H1 (cell line): ENCODE measurements around the gene NCKAP1. TPM values are rescaled to one million over a fixed set of nuclear protein-coding genes. Genes with fewer than 3 reads are reported as not detected.

Source experiments
- CTCF ChIA-PET: fragments of 300-600 bp; sonication (Branson Sonifier 250); formaldehyde crosslinking; loops from one replicate; lab custom pipeline; 2021; ENCODE audit not compliant: partially characterized antibody; lab: Charles Lee
- POLR2A ChIA-PET: fragments of 300-600 bp; sonication (Branson Sonifier 250); formaldehyde crosslinking; loops from one replicate; lab custom pipeline; 2021; ENCODE audit warnings: inconsistent platforms; ENCODE audit not compliant: partially characterized antibody; lab: Charles Lee
- DNase-seq, 2 experiments: peaks; one replicate each; pipeline versions ENCODE4 v3.0.0 to v3.0.0-alpha.2; 2010 to 2022; ENCODE audit warnings: low spot score in 2 of 2, low read depth in 1 of 2, mixed read lengths in 1 of 2
- FAIRE-seq: peaks from 2 replicates; lab custom pipeline; 2011; peaks lifted over from hg19 to GRCh38; lab: Jason Lieb, UNC
- H2AFZ ChIP-seq: 2 replicates; pipeline ENCODE4 v1.8.1; 2012; ENCODE audit warnings: low read length, inconsistent platforms
- H2AK5ac ChIP-seq: 2 replicates; pipeline ENCODE4 v1.6.1; 2013; ENCODE audit warnings: low read depth, low read length
- H2BK120ac ChIP-seq: replicated peaks from 2 replicates; pipeline ENCODE3; 2013; ENCODE audit warnings: low read depth, low read length, inconsistent platforms
- H2BK12ac ChIP-seq: 2 replicates; pipeline ENCODE4 v1.6.1; 2013; ENCODE audit warnings: low read depth, low read length
- H2BK15ac ChIP-seq: 2 replicates; pipeline ENCODE4 v1.6.1; 2013; ENCODE audit warnings: low read length
- H2BK20ac ChIP-seq: 2 replicates; pipeline ENCODE4 v1.6.1; 2013; ENCODE audit warnings: low read length
- H2BK5ac ChIP-seq: 2 replicates; pipeline ENCODE4 v1.6.1; 2013; ENCODE audit warnings: low read depth, low read length
- H3K14ac ChIP-seq: 2 replicates; pipeline ENCODE4 v1.6.1; 2013; ENCODE audit warnings: inconsistent platforms; ENCODE audit not compliant: insufficient read length
- H3K18ac ChIP-seq: 2 replicates; pipeline ENCODE4 v1.6.1; 2013; ENCODE audit warnings: low read length; ENCODE audit errors: extremely low read depth
- H3K23ac ChIP-seq: 2 replicates; pipeline ENCODE4 v1.6.1; 2013; ENCODE audit warnings: inconsistent platforms; ENCODE audit not compliant: insufficient read length
- H3K23me2 ChIP-seq: 2 replicates; pipeline ENCODE4 v1.6.1; 2013; ENCODE audit warnings: low read depth, low read length
- H3K27ac ChIP-seq: 2 replicates; pipeline ENCODE4 v1.6.1; 2011; ENCODE audit warnings: low read depth, low read length, inconsistent platforms
- H3K27me3 ChIP-seq, 4 experiments: replicated peaks in 1 of 4; 1 replicate in 1 of 4; 2 replicates in 3 of 4; pipeline versions ENCODE4 v1.6.1 to v1.8.1; 2011 to 2013; ENCODE audit warnings: low read length in 3 of 4, mild to moderate bottlenecking in 3 of 4, inconsistent platforms in 2 of 4, mixed read lengths in 2 of 4, moderate library complexity in 1 of 4; ENCODE audit not compliant: control insufficient read depth in 3 of 4, insufficient read depth in 3 of 4; ENCODE audit errors: extremely low read depth in 1 of 4
- H3K36me3 ChIP-seq, 4 experiments: 2 replicates each; pipeline versions ENCODE4 v1.6.1 to v1.8.1; 2011 to 2013; ENCODE audit warnings: mild to moderate bottlenecking in 4 of 4, low read length in 3 of 4, moderate library complexity in 2 of 4, control low read depth in 1 of 4, inconsistent platforms in 1 of 4; ENCODE audit not compliant: insufficient read depth in 4 of 4, control insufficient read depth in 2 of 4
- H3K4ac ChIP-seq: replicated peaks from 2 replicates; pipeline ENCODE3; 2013; ENCODE audit warnings: low read length, low read depth, mixed read lengths, inconsistent platforms; ENCODE audit not compliant: insufficient read length
- H3K4me1 ChIP-seq, 4 experiments: replicated peaks in 1 of 4; 1 replicate in 1 of 4; 2 replicates in 3 of 4; pipeline versions ENCODE4 v1.6.1 to v1.8.1; 2011 to 2013; ENCODE audit warnings: low read length in 3 of 4, inconsistent platforms in 2 of 4, mixed read lengths in 1 of 4; ENCODE audit not compliant: insufficient read depth in 4 of 4, control insufficient read depth in 3 of 4
- H3K4me2 ChIP-seq, 2 experiments: 2 replicates each; pipeline versions ENCODE4 v1.6.1 to v1.8.1; 2011 to 2013; ENCODE audit warnings: low read depth in 2 of 2, low read length in 2 of 2, control low read depth in 1 of 2, inconsistent platforms in 1 of 2, mild to moderate bottlenecking in 1 of 2; ENCODE audit not compliant: insufficient read depth in 1 of 2
- H3K4me3 ChIP-seq, 4 experiments: fragments of 200-600, 300-600 bp in 1 of 4; sonication (generic), shearing (Covaris generic), sonication (Bioruptor Twin) in 1 of 4; 2 replicates each; pipeline versions ENCODE4 v1.5.1 to v1.8.1; 2011 to 2016; ENCODE audit warnings: low read length in 4 of 4, low read depth in 3 of 4, control low read depth in 2 of 4, inconsistent platforms in 2 of 4, mild to moderate bottlenecking in 2 of 4, mixed read lengths in 1 of 4, moderate library complexity in 1 of 4; ENCODE audit not compliant: insufficient read depth in 2 of 4; ENCODE audit errors: extremely low read depth in 1 of 4
- H3K56ac ChIP-seq: replicated peaks from 2 replicates; pipeline ENCODE3; 2013; ENCODE audit warnings: low read depth, mild to moderate bottlenecking, mixed read lengths, low read length, inconsistent platforms; ENCODE audit not compliant: insufficient read length
- H3K79me1 ChIP-seq: 2 replicates; pipeline ENCODE4 v1.6.1; 2013; ENCODE audit warnings: low read depth, low read length, control low read depth
- H3K79me2 ChIP-seq, 2 experiments: 2 replicates each; pipeline versions ENCODE4 v1.6.1 to v1.8.1; 2012 to 2013; ENCODE audit warnings: low read length in 2 of 2, mild to moderate bottlenecking in 2 of 2, inconsistent platforms in 1 of 2; ENCODE audit not compliant: insufficient read depth in 2 of 2, control insufficient read depth in 1 of 2
- H3K9ac ChIP-seq, 4 experiments: replicated peaks in 1 of 4; 1 replicate in 1 of 4; 2 replicates in 3 of 4; pipeline versions ENCODE4 v1.6.1 to v1.8.1; 2011 to 2013; ENCODE audit warnings: low read depth in 3 of 4, low read length in 3 of 4, control low read depth in 2 of 4, mild to moderate bottlenecking in 2 of 4, moderate library complexity in 2 of 4, inconsistent platforms in 1 of 4; ENCODE audit errors: extremely low read depth in 1 of 4
- H3K9me3 ChIP-seq, 2 experiments: 2 replicates each; pipeline versions ENCODE4 v1.6.1 to v1.8.1; 2012 to 2013; ENCODE audit warnings: mild to moderate bottlenecking in 2 of 2, moderate library complexity in 2 of 2, control low read depth in 1 of 2, inconsistent platforms in 1 of 2, low read depth in 1 of 2, low read length in 1 of 2, mixed read lengths in 1 of 2; ENCODE audit not compliant: insufficient read depth in 2 of 2
- H4K20me1 ChIP-seq, 2 experiments: replicated peaks in 1 of 2; 2 replicates each; pipeline versions ENCODE3 to v1.8.1; 2011 to 2013; ENCODE audit warnings: inconsistent platforms in 2 of 2, low read length in 2 of 2, mild to moderate bottlenecking in 1 of 2; ENCODE audit not compliant: insufficient read depth in 2 of 2, control insufficient read depth in 1 of 2
- H4K5ac ChIP-seq: 2 replicates; pipeline ENCODE4 v1.6.1; 2013; ENCODE audit warnings: low read length, low read depth, mixed read lengths, inconsistent platforms; ENCODE audit not compliant: insufficient read length
- H4K8ac ChIP-seq: 2 replicates; pipeline ENCODE4 v1.8.0; 2013; ENCODE audit warnings: mild to moderate bottlenecking, moderate library complexity, low read length, inconsistent platforms; ENCODE audit not compliant: insufficient read depth; ENCODE audit errors: extremely low read depth
- H4K91ac ChIP-seq: replicated peaks from 2 replicates; pipeline ENCODE3; 2013; ENCODE audit warnings: low read length, mixed read lengths, inconsistent platforms; ENCODE audit not compliant: insufficient read length
- ATF2 ChIP-seq: IDR thresholded peaks from 2 replicates; pipeline ENCODE4 v1.6.1; 2012; ENCODE audit warnings: low read length, inconsistent platforms
- BACH1 ChIP-seq: IDR thresholded peaks from 2 replicates; pipeline ENCODE4 v1.6.1; 2012; ENCODE audit warnings: low read length, improper control_type of control experiment
- BCL11A ChIP-seq, 2 experiments: IDR thresholded peaks; one replicate each; pipeline ENCODE4 v1.6.1; 2011; ENCODE audit warnings: low read depth in 2 of 2, low read length in 2 of 2, mild to moderate bottlenecking in 2 of 2
- CREB1 ChIP-seq: IDR thresholded peaks from 2 replicates; pipeline ENCODE4 v1.6.1; 2012; ENCODE audit warnings: inconsistent platforms
- EGR1 ChIP-seq: IDR thresholded peaks from 2 replicates; pipeline ENCODE4 v1.6.1; 2011; ENCODE audit warnings: low read depth, low read length, borderline replicate concordance
- GABPA ChIP-seq: IDR thresholded peaks from 2 replicates; pipeline ENCODE4 v1.6.1; 2011; ENCODE audit warnings: mild to moderate bottlenecking, low read length, moderate library complexity, borderline replicate concordance; ENCODE audit not compliant: insufficient read depth
- GTF2F1 ChIP-seq: IDR thresholded peaks from 2 replicates; pipeline ENCODE4 v1.6.1; 2012; ENCODE audit warnings: low read depth, low read length, improper control_type of control experiment, borderline replicate concordance
- NRF1 ChIP-seq: IDR thresholded peaks from 2 replicates; pipeline ENCODE4 v1.6.1; 2011; ENCODE audit warnings: mild to moderate bottlenecking, low read depth, low read length, improper control_type of control experiment
- POU5F1 ChIP-seq: IDR thresholded peaks from 2 replicates; pipeline ENCODE4 v1.6.1; 2011; ENCODE audit warnings: low read depth, mild to moderate bottlenecking, low read length, moderate library complexity
- SP4 ChIP-seq: IDR thresholded peaks from 2 replicates; pipeline ENCODE4 v1.6.1; 2012; ENCODE audit warnings: low read length, inconsistent platforms
- SRF ChIP-seq: IDR thresholded peaks from 2 replicates; pipeline ENCODE4 v1.6.1; 2011; ENCODE audit warnings: mild to moderate bottlenecking, low read depth, low read length, moderate library complexity
- TBP ChIP-seq: IDR thresholded peaks from 2 replicates; pipeline ENCODE4 v1.6.1; 2011; ENCODE audit warnings: low read depth, low read length, improper control_type of control experiment
- WGBS, 2 experiments: shearing (Covaris generic) in 1 of 2; methylation state at CpG; one replicate each; pipeline versions ENCODE4 v1.1.6 to v1.1.7; 2013 to 2015; ENCODE audit warnings: low lambda C conversion rate in 2 of 2, mixed read lengths in 2 of 2, inconsistent platforms in 1 of 2, low coverage in 1 of 2, missing lambda C conversion rate in 1 of 2; ENCODE audit not compliant: insufficient replicate concordance in 2 of 2, insufficient coverage in 1 of 2, insufficient read length in 1 of 2; ENCODE audit errors: extremely low coverage in 1 of 2, missing lambda C conversion rate in 1 of 2; 5-methylcytosine and 5-hydroxymethylcytosine counted together
- polyA plus RNA-seq, 7 experiments: library from polyadenylated mRNA; depleted of rRNA in 3 of 7; stranded (reverse) in 5 of 7; unstranded in 2 of 7; fragments of >200 nt in 5 of 7; fragments of 200-250 nt in 2 of 7; gene quantifications; 1 replicate in 5 of 7; 2 replicates in 1 of 7; 4 replicates in 1 of 7; pipeline versions ENCODE4 v1.2.1 to v1.2.3, GENCODE V29; 2011 to 2013; ENCODE audit warnings: missing spikeins in 2 of 7, mixed read lengths in 2 of 7
- total RNA-seq: library from RNA; stranded (reverse); fragmentation: NEBNext Ultra II Directional; extraction: Animal tissue kit (Norgen Biotek cat#: 25700); gene quantifications from 2 replicates; pipeline ENCODE4 v1.2.1, GENCODE V29; 2021

The NCKAP1 gene
- total and polyA plus RNA-seq, 2 of the 8 experiments (the other 6 are each of a cell fraction or from before 2014, with no cell fraction given) = 90.8 to 173 TPM

GRCh38 chr2:183021613-183022012, 16.6 kb downstream of the NCKAP1 start:
- H3K27me3 ChIP-seq = no peaks in the 10 kb centered on the region
- H2BK120ac ChIP-seq = no peak overlapping the region
- H4K20me1 ChIP-seq = peaks cover 6 to 9% of the 10 kb centered on the region in 2 experiments
- no peak overlapping the region for H3K4me3 ChIP-seq
- no peak overlapping the region for H3K18ac ChIP-seq
- H3K27ac ChIP-seq = no peak overlapping the region
- H3K14ac ChIP-seq = no peak overlapping the region
- no peak overlapping the region for H2BK20ac ChIP-seq
- H3K56ac ChIP-seq = no peak overlapping the region
- DNase-seq (no peak), FAIRE-seq (no peak)
- H2BK5ac ChIP-seq = no peak overlapping the region
- H3K4ac ChIP-seq = no peak overlapping the region
- no peak overlapping the region for H4K5ac ChIP-seq
- 93% methylated on average over 2 of the region's 2 CpGs; no CpG with 5 or more reads in 1 of the 2 experiments for WGBS, 2 experiments
- H3K9ac ChIP-seq = no peak overlapping the region
- H3K79me2 ChIP-seq = peaks cover under 1 to 97% of the 10 kb centered on the region in 2 experiments; a peak in 3 of 4 replicates
- CTCF ChIA-PET = no interaction called here
- POLR2A ChIA-PET = no interaction called here
- H2BK15ac ChIP-seq = no peak overlapping the region
- H3K36me3 ChIP-seq = peaks cover 0 to 35% (median 18%) of the 10 kb centered on the region in 4 experiments; a peak in 4 of 8 replicates
- no peaks in the 10 kb centered on the region for H3K23me2 ChIP-seq
- no peak overlapping the region for H2AFZ ChIP-seq
- H2BK12ac ChIP-seq = no peak overlapping the region
- H3K4me1 ChIP-seq = no peaks in the 10 kb centered on the region; a peak in 1 of 7 replicates
- no peak overlapping the region for H3K4me2 ChIP-seq
- H3K9me3 ChIP-seq = no peaks in the 10 kb centered on the region; a peak in 1 of 4 replicates
- no peak overlapping the region for H4K91ac ChIP-seq
- no peak overlapping the region for H4K8ac ChIP-seq
- no peak for TF ChIP-seq SRF
- TF ChIP-seq BACH1 = no peak
- TF ChIP-seq GABPA = no peak
- no peak for TF ChIP-seq POU5F1
- no peak for TF ChIP-seq ATF2
- TF ChIP-seq NRF1 = no peak
- TF ChIP-seq CREB1 = no peak
- no peak for TF ChIP-seq SP4
- no peak for TF ChIP-seq GTF2F1
- no peak for TF ChIP-seq EGR1
- TF ChIP-seq BCL11A (IDR thresholded peaks at IDR 0.05; ENCODE audit: low read depth in 2 of 2, low read length in 2 of 2) = no peak
- TF ChIP-seq TBP = no peak
- H3K79me1 ChIP-seq = no peaks in the 10 kb centered on the region
- H3K23ac ChIP-seq = no peak overlapping the region
- no peak overlapping the region for H2AK5ac ChIP-seq
